Activated T-helper 1 cell treated with anti-CD3 and anti-CD28 coated beads, Interleukin-12 subunit alpha, Interleukin-12 subunit beta, Interleukin-2, Interleukin-4 antibody, amounts not matched to agents 30 ng/mL and 10 ng/mL and 1 ng/mL, durations not matched to agents 14 hours and 24 hours and 36 hours (primary cell): ENCODE results near the gene ZNF441. TPM values are rescaled to one million over a fixed set of nuclear protein-coding genes. Genes with fewer than 3 reads are reported as not detected.

ENCODE experiments used
- DNase-seq: peaks from one replicate; pipeline ENCODE4 v3.0.0; 2021; ENCODE audit warnings: low spot score
- H3K27ac Mint-ChIP-seq: one replicate; pipeline ENCODE4 v1.8.0; 2021; ENCODE audit warnings: mild to moderate bottlenecking, mixed read lengths
- H3K27me3 Mint-ChIP-seq: one replicate; pipeline ENCODE4 v1.8.0; 2022; ENCODE audit warnings: mild to moderate bottlenecking, moderate library complexity, mixed read lengths; ENCODE audit not compliant: insufficient read depth
- H3K36me3 Mint-ChIP-seq: one replicate; pipeline ENCODE4 v1.8.0; 2021; ENCODE audit warnings: low read depth, mixed read lengths
- H3K4me1 Mint-ChIP-seq: one replicate; pipeline ENCODE4 v1.8.0; 2021; ENCODE audit warnings: low read depth, mixed read lengths
- H3K4me3 Mint-ChIP-seq: one replicate; pipeline ENCODE4 v1.8.0; 2021; ENCODE audit warnings: mild to moderate bottlenecking, moderate library complexity, mixed read lengths
- H3K9me3 Mint-ChIP-seq: one replicate; pipeline ENCODE4 v1.8.0; 2021; ENCODE audit warnings: mixed read lengths
- intact Hi-C: fragments of 100-400 bp; cut with micrococcal nuclease; formaldehyde crosslinking; loops from one replicate; pipeline ENCODE4 v1.15.1; 2024
- total RNA-seq: library from RNA; stranded (reverse); gene quantifications from 2 replicates; pipeline ENCODE4 v1.2.3, GENCODE V29; 2022

Gene ZNF441
- total RNA-seq, 1 donor from 2014 or later = 2.8 TPM

DNA sequence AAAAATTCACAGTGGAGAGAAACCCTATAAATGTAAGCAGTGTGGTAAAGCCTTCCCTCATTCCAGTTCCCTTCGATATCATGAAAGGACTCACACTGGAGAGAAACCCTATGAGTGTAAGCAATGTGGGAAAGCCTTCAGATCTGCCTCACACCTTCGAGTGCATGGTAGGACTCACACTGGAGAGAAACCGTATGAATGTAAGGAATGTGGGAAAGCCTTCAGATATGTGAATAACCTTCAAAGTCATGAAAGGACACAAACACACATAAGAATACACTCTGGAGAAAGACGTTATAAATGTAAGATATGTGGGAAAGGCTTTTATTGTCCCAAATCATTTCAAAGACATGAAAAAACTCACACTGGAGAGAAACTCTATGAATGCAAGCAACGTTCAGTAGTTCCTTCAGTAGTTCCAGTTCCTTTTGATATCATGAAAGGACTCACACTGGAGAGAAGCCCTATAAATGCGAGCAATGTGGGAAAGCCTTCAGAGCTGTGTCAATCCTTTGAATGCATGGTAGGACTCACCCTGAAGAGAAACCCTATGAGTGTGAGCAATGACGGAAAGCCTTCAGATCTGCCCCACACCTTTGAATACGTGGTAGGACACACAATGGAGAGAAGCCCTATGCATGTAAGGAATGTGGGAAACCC lies 65.6 kb downstream of the ZNF441 start:
- intact Hi-C loops = no loop called here
- H3K4me3 Mint-ChIP-seq = no peak overlapping the region
- DNase-seq = no peak
- H3K9me3 Mint-ChIP-seq = peaks cover 69% of the 10 kb centered on the region
- peaks cover 59% of the 10 kb centered on the region for H3K36me3 Mint-ChIP-seq
- H3K27me3 Mint-ChIP-seq = no peaks in the 10 kb centered on the region
- no peaks in the 10 kb centered on the region for H3K4me1 Mint-ChIP-seq
- no peak overlapping the region for H3K27ac Mint-ChIP-seq

DNA sequence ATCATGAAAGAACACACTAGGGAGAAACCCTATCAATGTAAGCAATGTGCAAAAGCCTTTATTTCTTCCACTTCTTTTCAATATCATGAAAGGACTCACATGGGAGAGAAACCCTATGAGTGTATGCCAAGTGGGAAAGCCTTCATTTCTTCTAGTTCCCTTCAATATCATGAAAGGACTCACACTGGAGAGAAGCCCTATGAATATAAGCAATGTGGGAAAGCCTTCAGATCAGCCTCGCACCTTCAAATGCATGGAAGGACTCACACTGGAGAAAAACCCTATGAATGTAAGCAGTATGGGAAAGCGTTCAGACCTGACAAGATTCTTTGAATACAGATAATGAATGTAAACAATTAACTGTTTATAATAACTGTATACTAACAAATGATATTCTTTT lies 66.7 kb downstream of the ZNF441 start:
- Mint-ChIP-seq H3K4me3 (no peak overlapping the region), H3K27ac (no peak overlapping the region), H3K36me3 (peaks cover 48% of the 10 kb centered on the region), H3K27me3 (no peaks in the 10 kb centered on the region), H3K4me1 (no peaks in the 10 kb centered on the region), H3K9me3 (peaks cover 65% of the 10 kb centered on the region)
- no peak for DNase-seq
- intact Hi-C loops = no loop called here

Other genes with a start within 250 kb of the ZNF441 start
- 37.3 and 38.8 TPM in 2 replicates for gene ECSIT, start 237.9 kb upstream of the ZNF441 start, total RNA-seq
- gene CNN1, start 228.1 kb upstream of the ZNF441 start, total RNA-seq = not detected in 2 replicates
- gene ELOF1, start 207.8 kb upstream of the ZNF441 start, total RNA-seq = 76.7 and 77.6 TPM in 2 replicates
- gene ACP5, start 189.4 kb upstream of the ZNF441 start, total RNA-seq = 12.0 and 13.4 TPM in 2 replicates
- gene ZNF627, start 169.5 kb upstream of the ZNF441 start, total RNA-seq = 4.3 and 5.2 TPM in 2 replicates
- 2.5 and 2.8 TPM in 2 replicates for gene ZNF823, start 28.1 kb upstream of the ZNF441 start, total RNA-seq
- gene ZNF491, start 31.5 kb downstream of the ZNF441 start, total RNA-seq = 0.54 and 0.56 TPM in 2 replicates
- 6.7 and 9.2 TPM in 2 replicates for gene ZNF440, start 47.3 kb downstream of the ZNF441 start, total RNA-seq
- gene ZNF439, start 81.7 kb downstream of the ZNF441 start, total RNA-seq = 3.3 and 3.6 TPM in 2 replicates
- 0.16 and 0.29 TPM in 2 replicates for gene ZNF69, start 120.8 kb downstream of the ZNF441 start, total RNA-seq
- 11.9 and 12.2 TPM in 2 replicates for gene ZNF700, start 158.1 kb downstream of the ZNF441 start, total RNA-seq
- 0.49 and 1.1 TPM in 2 replicates for gene ZNF763, start 198.0 kb downstream of the ZNF441 start, total RNA-seq